Gastrocnemius medialis (tissue), 4 donors: Measurements from ENCODE around the gene CENPW.

ENCODE experiments used
- POLR2A ChIP-seq, 2 donors: fragments of 450-650 bp; IDR thresholded peaks; one replicate each; pipeline ENCODE4 v1.6.1; 2017; ENCODE audit warnings: antibody characterized with exemption in 2 of 2, mild to moderate bottlenecking in 2 of 2, moderate library complexity in 2 of 2
- TF ChIP-seq, protein P1 (sequence below), 5 experiments: fragments of 450-650 bp in 3 of 5; fragments of 200-600 bp in 2 of 5; sonication (generic) in 2 of 5; IDR thresholded peaks in 4 of 5; conservative IDR thresholded peaks in 1 of 5; 1 replicate in 4 of 5; 2 replicates in 1 of 5; pipeline ENCODE4 v1.5.1; 2016 to 2019; ENCODE audit warnings: antibody characterized with exemption in 5 of 5, mild to moderate bottlenecking in 3 of 5, moderate library complexity in 3 of 5

DNA sequence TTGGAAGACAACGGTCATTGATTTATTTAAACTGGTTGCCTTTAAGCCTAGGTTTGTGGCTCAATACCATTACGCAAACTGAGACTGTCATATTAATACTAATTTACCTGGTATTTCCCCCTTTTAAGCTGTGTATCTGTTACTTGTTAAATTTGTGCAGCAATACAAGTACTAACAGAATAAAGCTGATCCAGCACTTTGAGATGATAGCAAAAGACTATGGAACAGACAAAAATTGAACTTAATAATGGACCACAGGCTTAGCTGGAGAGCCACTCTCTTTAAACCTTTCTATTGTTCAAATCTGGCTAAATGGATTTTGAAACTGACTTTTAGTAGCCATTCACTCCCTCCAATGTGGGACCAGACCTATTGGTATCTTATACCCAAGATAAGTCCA, 6.2 kb upstream of the CENPW start:
- TF ChIP-seq POLR2A (IDR thresholded peaks at IDR 0.05): no peak
- TF ChIP-seq, protein P1, sequence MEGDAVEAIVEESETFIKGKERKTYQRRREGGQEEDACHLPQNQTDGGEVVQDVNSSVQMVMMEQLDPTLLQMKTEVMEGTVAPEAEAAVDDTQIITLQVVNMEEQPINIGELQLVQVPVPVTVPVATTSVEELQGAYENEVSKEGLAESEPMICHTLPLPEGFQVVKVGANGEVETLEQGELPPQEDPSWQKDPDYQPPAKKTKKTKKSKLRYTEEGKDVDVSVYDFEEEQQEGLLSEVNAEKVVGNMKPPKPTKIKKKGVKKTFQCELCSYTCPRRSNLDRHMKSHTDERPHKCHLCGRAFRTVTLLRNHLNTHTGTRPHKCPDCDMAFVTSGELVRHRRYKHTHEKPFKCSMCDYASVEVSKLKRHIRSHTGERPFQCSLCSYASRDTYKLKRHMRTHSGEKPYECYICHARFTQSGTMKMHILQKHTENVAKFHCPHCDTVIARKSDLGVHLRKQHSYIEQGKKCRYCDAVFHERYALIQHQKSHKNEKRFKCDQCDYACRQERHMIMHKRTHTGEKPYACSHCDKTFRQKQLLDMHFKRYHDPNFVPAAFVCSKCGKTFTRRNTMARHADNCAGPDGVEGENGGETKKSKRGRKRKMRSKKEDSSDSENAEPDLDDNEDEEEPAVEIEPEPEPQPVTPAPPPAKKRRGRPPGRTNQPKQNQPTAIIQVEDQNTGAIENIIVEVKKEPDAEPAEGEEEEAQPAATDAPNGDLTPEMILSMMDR (IDR thresholded peaks at IDR 0.05 in 4 of 5, conservative IDR thresholded peaks at IDR 0.05 in 1 of 5): no peak
